K562 treated with DMSO at 1 percent for 24 hours (cell line): ENCODE results near the gene DLGAP4. TPM values are rescaled to one million over a fixed set of nuclear protein-coding genes. Genes with fewer than 3 reads are reported as not detected.

ENCODE experiments used
- total RNA-seq: library from RNA; unstranded; fragments of 300-600 nt; gene quantifications from 2 replicates; pipeline ENCODE4 v1.2.3, GENCODE V29; 2022; ENCODE audit warnings: low read depth; ENCODE audit not compliant: insufficient read depth

Gene DLGAP4, protein sequence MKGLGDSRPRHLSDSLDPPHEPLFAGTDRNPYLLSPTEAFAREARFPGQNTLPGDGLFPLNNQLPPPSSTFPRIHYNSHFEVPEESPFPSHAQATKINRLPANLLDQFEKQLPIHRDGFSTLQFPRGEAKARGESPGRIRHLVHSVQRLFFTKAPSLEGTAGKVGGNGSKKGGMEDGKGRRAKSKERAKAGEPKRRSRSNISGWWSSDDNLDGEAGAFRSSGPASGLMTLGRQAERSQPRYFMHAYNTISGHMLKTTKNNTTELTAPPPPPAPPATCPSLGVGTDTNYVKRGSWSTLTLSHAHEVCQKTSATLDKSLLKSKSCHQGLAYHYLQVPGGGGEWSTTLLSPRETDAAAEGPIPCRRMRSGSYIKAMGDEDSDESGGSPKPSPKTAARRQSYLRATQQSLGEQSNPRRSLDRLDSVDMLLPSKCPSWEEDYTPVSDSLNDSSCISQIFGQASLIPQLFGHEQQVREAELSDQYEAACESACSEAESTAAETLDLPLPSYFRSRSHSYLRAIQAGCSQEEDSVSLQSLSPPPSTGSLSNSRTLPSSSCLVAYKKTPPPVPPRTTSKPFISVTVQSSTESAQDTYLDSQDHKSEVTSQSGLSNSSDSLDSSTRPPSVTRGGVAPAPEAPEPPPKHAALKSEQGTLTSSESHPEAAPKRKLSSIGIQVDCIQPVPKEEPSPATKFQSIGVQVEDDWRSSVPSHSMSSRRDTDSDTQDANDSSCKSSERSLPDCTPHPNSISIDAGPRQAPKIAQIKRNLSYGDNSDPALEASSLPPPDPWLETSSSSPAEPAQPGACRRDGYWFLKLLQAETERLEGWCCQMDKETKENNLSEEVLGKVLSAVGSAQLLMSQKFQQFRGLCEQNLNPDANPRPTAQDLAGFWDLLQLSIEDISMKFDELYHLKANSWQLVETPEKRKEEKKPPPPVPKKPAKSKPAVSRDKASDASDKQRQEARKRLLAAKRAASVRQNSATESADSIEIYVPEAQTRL
- total RNA-seq, result 23.5 and 25.7 TPM in 2 replicates

DNA sequence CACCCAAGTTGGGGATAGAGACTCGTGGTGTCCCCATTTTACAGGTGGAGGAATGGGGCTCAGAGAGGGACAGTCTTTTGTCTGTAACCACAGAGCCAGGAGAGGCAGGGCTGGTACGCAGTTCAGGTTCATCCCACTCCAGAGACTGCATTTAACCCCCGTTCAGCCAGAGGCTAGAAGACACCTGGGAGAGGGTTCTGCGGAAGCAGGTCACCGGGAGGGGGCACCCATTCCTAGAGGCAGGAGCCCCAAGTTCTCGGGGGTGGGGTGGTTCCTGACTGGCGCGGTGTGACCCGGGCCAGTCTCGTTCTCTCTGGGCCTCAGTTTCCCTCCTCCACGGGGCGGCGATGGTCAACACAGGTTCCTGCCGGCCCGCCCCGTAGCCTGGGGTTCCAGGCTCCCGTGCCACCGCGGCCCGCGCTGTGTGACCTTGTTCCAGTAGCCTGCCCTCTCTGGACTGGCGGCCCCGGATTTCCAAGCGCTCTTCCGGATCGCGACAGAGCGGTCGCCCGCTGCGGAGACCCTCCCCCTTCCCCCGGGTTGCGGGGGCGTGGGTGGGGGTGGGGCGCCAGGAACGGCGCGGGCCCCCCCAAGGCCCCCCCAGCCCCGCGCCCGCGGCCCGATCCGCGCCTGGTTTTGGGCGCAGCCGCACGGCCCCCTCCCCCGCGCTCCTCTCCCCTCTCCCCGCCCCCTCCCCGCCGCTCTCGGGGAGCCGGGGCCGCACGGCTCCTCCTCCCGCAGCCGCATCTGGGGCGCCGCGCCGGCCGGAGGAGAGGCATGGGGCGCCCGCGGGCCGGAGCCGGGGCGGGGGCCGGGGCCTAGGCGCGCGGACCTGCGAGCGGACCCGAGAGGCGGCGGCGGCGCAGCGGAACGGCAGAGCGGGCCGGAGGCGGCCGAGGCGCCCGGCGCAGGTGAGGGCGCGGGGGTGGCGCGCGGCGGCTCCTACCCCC is at the start of gene DLGAP4:
Gene DLGAP4 (plus strand): TSS at position 738 of the 950 bp plus-strand sequence. CDS start 125,379 bp downstream, outside the sequence.

DNA sequence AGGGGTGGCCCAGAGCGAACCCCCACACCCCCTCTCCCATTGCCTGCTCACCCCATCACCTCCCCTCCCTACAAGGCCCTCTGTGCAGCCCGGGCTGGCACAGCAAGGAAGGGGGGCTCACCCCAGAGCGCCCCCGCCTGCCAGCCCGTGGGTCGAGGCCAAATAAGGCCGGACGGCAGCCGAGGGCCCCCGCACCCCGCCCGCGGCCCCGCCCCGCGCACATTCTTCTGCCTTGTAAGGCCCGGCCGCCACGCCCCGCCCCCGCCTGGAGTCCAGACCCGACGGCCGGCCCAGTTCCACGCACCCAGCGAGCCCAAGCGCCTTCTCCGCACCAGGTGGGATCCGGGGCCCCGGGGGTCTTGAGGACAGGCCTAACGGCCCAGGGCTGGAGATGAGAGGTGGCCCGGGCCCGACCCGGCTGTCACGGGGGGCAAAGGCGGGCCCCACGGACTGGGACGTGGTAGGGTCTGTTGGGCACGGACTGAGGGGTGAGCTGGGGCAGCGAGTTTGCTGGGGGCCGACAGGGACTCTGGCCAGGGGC is 235.2 kb downstream of the DLGAP4 start, which contains the start of gene MYL9:
Gene MYL9 (plus strand): TSS at position 293 of the 541 bp plus-strand sequence. CDS start 3,366 bp downstream, outside the sequence.

DNA sequence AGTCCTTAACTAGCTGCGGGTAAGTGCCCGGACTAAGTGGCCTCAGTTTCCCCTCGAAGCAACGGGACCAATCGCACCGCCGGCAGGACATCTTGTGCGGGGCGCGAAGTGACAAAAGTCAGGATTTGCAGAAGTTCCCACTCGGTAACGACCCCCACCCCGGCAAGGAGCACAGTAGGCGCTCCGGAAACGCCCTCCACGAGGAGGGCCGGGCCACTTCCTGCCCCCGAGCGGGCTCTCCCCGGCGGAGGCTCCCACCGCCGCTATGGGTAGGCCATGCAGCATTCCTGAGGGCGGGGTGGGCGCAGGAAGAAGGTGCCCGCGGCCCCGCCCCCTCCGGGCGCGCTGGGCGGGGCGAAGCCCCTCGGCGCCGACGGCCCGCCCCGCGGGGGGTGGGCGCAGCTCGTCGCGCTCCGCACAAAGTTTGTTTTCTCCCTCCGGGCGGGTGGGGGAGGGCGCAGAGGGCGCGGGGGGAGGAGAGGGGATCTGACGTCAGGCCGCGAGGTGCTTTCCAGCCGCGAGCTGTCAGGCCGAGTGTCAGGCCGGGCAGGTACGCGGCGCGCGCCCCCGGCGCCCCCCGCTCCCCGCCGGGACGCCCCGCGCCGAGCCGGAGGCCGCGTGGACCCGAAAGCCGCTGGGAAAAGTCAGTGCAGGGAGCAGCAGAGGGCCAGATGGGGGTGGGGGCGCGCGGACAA is 267.1 kb downstream of the DLGAP4 start, which contains the start of gene TGIF2:
Gene TGIF2 (plus strand): TSS at position 495 of the 695 bp plus-strand sequence. CDS start 5,178 bp downstream, outside the sequence.

Other genes starting within 250 kb of the DLGAP4 start
- 4.2 and 5.3 TPM in 2 replicates for gene EPB41L1, start 151.6 kb upstream of the DLGAP4 start, total RNA-seq
- 30.3 and 32.9 TPM in 2 replicates for gene AAR2, start 69.9 kb upstream of the DLGAP4 start, total RNA-seq
- 3.2 and 6.5 TPM in 2 replicates for gene MYL9, start 235.2 kb downstream of the DLGAP4 start, total RNA-seq